ENCODE results near the gene GREB1. TPM values are rescaled to one million over a fixed set of nuclear protein-coding genes. Genes with fewer than 3 reads are reported as not detected.

The GREB1 gene
- polyA plus RNA-seq, 3 donors, result 10.2 to 16.2 (median 14.3) TPM

DNA sequence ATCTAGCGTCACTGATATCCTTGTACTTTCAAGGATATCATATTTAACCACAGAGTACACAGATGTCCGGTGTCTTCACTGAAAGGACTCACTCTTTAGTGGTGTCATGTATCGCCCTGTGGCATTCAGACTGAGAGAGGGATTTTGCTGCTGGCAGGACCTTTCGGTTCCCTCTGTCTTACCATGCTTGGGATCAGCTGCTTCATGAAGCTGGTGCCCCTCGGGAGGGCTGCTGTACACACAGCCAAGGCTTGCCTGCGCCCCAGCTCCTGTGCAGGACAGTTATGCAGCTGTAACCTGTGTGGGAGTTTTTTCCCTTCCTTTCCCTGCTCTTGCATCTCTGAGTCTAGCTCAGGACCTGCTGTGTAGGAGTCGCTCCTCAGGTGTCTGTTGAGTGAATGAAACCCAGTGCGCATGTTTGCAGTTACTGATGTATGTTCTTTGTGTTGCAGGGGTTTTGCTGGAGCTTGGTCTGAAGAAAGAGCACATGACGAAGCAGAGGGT lies 64.4 kb downstream of the GREB1 start:
- peak; percentile 43 for DNase-seq

DNA sequence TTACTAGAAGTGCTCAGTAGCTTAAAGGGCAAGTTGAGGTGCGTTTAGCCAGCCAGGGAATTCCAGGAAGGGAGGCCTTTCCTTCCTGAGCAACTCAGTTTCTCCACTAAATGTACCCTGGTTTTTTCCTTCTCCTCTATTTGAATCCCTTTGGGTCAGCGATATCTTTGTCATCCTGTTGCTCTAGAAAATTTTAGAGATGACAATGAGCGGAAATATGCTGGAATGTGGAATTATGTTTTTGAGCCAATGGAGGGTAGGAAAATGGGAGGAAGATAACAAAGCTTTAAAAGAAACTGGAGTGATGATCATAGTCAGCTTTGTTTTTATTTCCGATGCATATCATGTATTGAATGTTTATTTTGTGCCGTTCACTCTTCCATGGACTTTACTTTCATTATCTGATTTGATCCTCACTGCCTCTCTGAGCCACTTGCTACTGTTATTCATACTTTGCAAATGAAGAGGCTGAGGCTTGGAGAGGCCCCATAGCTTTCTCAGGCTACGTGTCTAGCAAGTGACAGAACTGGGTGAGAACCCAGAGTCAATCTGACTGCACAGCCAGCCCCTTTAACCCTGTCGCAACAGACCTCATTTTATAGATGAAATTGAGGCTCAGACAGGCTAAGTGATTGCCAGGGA lies 68.8 kb downstream of the GREB1 start:
- DNase-seq, result no peak

DNA sequence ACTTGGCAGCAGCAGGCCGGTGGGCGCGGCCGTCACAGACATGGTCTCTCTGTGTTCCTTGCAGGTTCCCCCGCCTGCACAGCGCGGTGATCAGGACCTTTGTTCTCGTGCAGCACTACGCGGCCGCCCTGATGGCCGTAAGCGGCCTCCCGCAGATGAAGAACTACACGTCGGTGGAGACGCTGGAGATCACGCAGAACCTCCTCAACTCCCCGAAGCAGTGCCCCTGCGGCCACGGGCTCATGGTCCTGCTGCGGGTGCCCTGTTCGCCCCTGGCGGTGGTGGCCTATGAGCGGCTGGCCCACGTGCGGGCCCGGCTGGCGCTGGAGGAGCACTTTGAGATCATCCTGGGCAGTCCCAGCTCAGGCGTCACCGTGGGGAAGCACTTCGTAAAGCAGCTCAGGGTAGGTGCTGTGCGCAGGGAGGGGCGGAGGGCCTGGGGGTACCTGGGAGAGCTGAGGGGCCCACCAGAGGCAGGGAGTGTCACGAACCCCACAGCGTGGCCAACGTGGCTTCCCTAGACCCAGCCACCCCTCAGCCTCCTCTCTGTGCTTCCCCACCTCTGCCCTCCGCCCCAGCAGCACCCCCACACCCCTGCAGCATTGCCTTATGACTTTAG lies 76.9 kb downstream of the GREB1 start:
- DNase-seq, result no peak

DNA sequence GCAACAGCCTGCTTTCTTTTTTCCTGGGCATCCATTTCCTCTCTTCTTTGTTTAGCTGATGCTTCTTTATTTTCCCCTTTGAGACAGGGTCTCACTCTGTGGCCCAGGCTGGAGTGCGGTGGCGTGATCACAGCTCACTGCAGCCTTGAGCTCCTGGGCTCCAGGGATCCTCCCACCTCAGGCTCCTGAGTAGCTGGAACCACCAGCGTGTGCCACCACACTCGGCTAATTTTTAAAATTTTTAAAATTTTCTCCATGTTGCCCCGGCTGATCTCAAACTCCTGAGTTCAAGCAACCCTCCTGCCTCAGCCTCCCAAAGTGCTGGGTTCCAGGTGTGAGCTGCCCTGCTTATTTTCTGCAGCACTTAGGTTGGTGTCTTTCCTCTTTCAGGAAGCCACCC lies 77.4 kb downstream of the GREB1 start:
- no peak for DNase-seq

DNA sequence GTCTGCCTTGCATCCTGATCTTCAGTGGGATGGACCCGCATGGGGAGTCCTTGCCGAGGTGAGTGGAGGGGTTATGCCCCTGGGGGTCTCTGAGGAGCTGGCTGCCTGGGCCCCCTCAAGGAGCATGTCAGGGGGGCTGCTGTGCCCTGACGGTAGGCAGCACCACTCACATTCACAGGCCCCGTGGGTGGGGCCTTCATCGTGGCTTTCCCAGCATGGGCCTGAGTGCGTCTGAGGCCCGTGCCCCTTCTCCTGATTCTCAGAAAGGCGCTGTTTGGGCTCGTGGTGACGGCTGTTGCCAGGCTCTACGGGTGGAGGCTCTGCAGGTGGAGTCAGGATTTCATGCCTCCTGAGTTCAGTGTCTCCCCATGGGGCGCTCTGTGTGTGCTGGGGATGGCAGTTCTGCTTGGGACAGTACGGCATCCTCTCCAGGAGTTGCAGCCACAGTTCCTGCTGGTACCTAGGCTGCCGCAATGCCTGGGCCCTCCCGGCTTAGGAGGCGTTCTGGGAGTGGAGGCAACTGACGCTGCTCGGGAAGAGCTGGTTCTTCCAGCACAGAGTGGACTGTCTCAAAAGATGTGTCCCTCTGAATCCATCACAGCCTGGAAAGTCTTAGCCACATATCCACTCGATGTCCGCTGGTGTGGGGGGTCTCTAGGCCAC lies 78.8 kb downstream of the GREB1 start:
- DNase-seq, result no peak

DNA sequence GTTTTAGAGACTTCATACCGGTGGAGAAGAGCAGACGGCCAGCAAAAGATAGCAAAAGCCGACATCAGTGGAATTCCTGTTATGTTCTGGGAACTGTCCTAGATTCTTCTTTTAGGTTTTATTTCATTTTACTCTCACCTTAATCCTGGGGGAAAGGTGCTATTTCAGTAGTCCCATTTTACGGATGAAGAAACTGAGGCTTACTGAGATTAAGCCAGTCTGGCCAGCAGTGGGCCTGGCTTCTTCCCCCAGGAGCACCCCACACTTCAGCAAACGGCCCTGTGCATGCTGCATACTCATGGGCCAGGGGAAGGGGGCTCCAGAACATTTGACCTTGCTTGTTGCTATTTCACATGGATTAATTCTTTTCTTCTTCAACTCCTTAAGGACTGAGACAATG lies 79.5 kb downstream of the GREB1 start:
- DNase-seq, result no peak

DNA sequence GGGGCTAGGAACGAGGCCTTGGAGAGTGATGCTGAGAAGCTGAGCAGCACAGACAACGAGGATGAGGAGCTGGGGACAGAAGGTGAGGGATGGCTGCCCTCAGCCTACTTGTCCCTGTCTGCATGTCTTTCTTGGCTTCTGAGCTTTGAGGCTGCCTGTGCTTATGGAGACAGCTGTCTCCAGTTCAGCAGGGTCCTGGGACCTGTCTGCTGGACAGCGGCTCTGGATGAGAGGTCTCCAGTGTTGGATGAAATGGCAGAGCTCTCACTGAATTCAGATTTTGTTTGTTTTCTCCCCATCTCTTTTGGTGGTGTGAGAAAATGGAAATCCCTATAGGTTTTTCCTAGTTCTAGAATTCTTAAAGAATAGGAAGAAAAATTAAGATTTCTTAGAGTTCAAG lies 81.4 kb downstream of the GREB1 start:
- DNase-seq, result no peak

DNA sequence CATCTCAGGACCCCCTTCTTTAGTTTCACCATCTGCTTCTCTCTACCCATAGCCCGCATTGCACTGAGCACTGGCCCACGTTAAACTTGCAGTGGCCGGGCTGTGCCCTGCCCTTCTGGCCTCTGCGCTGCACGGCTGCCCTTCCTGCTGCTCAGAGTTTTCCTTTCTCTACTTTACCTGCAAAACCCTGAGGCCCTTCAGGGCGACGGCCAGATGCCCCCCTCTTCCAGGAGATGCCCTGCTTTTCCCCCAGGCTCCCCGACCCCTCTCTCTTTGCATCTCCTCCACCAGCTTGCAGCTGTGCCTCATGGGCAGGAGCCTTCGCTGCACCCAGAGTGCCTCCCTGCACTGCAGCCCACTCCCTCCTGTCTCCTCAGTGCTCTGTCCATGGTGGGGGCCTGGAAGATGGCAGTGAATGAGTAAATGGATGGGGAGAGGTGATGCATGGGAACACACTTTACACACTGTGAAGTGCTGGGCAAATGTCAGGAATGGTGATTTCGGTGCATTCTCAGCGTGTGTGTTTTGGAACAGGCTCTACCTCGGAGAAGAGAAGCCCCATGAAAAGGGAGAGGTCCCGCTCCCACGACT lies 82.3 kb downstream of the GREB1 start:
- DNase-seq, result no peak

DNA sequence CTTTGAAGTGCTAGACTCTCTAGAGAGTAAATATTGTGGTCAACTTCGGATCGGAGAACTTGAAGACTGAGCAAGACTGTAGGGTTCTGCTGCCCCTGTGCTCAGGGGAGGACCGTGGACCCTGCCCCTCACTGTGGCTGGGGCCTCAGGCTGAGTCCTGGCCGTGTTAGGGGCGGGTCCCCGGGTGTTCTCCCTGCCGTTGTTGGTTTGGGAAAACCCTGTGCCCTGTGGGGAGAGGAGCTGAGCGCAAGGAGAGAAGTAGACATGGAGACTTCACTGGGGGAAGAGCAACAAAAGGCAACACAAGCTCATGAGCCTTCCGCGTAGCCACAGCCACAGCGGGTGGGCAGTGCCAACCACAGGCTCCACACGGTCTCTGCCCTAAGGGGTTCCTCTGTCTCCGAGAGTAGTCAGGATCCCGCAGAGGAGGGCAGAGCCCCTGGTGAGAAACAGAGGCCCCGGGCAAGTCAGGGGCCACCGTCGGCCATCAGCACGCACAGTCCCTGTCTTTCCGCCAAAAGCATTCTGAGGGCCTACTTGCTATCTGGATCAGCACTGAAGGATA lies 83.1 kb downstream of the GREB1 start:
- no peak for DNase-seq

DNA sequence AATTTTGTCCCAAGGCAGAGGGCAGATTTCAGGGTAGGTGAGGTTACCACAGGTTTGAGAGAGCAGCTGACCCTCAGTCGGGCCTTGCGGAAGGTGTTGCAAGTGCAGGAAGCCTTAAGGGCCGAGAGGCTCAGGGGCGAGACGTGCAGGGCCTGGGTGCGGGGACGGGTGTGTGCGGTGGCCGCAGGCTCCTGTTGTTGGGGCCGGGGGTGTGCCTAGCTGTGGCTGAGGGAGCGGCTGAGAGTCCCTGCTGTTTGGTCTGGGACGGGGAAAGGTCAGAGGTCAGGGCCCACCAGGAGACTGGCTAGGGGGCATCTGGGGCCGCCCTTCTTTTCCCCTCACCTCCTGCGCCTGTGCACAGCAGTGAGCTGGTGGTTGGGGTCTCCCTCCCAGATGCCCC lies 83.7 kb downstream of the GREB1 start:
- no peak for DNase-seq

DNA sequence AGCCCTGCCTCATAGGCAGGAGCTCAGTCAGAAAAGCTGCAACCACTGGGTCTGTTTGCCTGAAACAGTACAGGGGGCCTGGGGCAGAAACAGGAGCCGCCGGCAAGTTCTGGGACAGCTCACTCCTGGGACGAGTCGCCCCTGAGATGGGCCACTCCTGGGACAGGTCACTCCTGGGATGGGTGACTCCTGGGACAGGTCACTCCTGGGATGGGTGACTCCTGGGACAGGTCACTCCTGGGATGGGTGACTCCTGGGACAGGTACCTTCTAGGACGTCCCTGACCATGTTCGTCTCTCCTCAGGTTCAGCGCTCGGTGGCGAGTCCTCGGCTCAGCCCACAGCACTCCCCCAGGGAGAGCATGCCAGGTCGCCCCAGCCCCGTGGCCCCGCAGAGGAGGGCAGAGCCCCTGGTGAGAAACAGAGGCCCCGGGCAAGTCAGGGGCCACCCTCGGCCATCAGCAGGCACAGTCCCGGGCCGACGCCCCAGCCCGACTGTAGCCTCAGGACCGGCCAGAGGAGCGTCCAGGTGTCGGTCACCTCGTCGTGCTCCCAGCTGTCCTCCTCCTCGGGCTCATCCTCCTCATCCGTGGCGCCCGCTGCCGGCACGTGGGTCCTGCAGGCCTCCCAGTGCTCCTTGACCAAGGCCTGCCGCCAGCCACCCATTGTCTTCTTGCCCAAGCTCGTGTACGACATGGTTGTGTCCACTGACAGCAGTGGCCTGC lies 84.3 kb downstream of the GREB1 start:
- DNase-seq, result no peak

DNA sequence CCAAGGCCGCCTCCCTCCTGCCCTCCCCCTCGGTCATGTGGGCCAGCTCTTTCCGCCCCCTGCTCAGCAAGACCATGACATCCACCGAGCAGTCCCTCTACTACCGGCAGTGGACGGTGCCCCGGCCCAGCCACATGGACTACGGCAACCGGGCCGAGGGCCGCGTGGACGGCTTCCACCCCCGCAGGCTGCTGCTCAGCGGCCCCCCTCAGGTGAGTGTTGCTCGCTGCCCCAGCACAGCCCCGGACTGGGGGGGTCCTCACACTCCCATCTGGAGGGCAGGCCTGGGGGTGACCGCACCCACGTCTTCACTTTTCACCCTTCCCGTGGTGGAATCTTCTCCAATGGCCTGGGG lies 84.8 kb downstream of the GREB1 start:
- DNase-seq, result no peak

DNA sequence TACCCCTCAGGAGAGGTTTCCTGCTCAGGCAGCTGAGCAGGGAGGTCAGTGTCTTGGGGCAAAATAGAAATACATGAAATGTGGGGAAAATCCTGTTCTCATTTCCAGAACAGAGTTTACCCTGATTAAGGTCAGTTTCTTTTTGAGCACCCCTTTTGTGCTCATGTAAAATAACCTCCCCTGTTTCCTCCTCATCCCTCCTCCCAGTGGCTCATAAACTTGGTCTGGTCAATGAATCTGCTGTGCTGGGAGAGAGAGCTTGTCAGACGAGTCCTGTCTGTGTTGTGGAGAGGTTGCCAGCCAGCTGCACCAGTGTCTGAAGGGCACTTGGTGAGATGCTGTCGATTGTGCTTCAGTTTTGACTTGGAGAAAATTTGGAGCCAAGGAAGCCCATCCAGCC lies 87.6 kb downstream of the GREB1 start:
- no peak for DNase-seq

DNA sequence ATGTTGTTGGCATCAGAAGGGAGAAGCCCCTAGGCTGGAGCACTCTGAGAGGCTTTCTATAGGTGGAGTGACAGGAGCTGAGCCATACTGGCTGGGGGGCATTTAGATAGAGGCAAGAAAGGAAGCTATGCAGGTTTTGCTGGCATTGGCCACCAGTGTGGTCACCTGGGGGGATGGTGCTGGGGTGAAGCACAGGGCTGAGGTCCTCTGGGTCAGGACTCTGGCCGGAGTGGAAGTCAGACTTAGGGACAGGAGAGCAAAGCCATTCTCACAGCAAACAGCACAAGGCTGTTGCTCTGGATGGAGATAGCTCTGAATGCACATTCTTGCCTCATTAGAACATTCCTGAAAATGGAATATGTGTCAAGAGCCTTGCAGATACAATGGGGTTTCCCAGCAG lies 88.8 kb downstream of the GREB1 start:
- DNase-seq, result no peak

DNA sequence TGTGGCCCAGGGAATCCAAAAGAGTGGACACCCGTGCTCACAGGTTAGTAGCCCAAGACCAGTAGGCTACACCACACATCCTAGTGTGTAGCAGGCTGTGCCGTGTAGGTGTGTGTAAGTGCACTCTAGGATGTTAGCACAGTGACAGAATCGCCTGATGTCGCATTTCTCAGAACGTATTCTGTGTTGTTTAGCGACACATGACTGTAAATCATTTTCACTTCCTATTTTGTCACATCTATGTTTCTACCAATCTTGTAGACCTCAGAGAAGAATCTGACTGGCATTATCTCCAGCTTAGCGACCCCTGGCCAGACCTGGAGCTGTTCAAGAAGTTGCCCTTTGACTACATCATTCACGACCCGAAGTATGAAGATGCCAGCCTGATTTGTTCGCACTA lies 91.0 kb downstream of the GREB1 start:
- no peak for DNase-seq

DNA sequence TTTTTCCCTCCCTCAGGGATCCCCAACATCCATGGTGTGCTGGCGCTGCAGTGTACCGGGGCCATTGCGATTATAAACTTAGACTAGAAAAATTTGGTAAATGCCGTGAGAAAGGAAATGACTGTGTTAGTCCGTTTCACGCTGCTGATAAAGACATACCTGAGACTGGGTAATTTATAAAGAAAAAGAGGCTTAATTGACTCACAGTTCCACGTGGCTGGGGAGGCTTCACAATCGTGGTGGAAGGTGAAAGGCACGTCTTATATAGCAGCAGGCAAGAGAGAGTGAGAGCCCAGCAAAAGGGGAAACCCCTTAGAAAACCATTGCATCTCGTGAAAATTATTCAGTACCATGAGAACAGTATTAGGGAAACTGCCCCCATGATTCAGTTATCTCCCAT lies 91.8 kb downstream of the GREB1 start:
- no peak for DNase-seq

DNA sequence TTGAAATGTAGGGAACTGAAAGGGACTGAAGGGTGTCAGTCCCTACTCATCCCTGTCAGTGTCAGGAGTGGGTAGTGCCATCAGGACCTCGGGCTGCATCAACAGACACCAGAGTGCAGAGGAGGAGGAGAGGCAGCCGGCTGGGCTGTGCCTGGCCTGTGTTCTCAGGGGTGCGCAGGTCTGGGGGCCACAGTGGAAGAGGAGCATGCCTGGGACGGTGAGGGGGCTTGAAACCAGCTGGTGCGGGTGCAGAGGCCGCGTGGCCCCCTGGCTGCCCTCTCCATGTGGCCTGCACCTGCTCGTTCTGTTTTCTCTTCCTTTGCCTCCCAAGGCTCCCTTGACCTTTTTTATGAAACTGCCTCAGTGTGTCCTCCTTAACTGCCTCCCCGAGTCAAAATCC lies 94.8 kb downstream of the GREB1 start:
- DNase-seq, result no peak

DNA sequence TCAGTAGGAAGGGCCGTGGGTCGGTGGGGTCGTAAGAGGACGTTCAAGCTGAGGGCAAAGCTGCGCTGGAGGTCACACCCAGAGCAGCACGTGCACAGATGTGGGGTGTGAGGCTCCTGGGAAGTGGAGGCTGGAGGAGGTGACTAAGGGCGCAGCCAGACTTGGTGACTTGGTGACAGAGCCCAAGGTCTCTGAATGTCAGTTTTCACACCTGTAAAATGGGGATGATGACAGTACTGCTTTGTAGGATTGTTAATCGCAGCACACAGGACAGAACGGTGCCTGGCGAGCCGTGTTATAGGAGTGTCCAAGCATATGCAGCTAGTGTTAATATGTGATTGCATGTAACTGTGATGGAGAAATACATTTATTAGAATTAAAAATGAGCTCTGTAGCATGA lies 95.4 kb downstream of the GREB1 start:
- no peak for DNase-seq

DNA sequence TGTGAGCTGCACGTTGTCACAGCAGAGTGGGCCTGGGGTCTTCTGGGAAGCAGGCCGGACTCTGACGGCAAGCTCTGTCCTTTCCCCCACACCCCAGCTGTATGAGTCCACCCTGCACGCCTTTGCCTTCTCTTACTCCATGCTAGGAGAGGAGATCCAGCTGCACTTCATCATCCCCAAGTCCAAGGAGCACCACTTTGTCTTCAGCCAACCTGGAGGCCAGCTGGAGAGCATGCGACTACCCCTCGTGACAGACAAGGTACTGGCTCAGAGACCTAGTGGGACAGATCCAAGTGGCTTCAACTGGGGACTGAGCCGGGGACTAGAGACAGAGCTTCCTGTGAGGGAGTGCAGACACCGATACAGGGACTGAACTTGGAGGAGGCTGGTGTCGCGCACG lies 96.0 kb downstream of the GREB1 start:
- no peak for DNase-seq

DNA sequence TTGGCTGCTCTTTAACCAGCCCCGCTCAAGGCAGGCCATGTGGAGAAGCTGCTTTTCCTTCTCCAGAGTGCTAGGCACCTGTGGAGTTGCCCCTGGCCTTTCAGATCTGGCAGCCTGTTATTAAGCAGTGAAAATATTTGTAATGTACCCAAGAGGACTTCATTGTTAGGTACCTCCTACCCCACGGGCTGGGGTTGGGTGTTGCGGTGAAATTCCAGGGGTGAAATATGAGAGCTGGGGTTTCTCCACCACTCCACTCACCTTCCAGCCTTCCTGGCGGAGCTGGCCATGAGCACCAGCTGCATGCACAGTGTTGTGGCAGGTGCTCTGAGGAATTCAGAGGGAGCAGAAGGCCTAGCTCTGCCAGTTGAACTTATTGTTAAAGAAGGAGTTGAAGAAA lies 97.0 kb downstream of the GREB1 start:
- DNase-seq, result no peak

DNA sequence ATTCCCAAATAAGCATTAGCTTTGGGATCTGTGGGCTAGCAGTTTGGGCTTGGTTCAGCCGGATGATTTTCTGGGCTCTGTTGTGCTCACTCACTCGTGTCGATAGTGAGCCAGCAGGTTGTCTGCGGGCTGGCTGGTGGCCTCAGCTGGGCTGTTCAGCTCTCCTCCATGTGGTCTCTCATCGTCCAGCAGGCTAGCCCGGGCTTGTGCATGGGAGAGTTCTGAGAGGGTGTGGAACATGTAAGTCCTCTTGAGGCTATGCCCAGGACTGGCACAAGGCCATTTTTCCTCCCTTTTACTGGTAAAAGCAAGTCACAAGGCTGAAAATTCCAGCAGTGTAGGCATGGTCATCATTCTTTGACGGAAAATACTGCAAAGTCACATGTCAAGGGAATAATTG lies 97.6 kb downstream of the GREB1 start:
- no peak for DNase-seq

DNA sequence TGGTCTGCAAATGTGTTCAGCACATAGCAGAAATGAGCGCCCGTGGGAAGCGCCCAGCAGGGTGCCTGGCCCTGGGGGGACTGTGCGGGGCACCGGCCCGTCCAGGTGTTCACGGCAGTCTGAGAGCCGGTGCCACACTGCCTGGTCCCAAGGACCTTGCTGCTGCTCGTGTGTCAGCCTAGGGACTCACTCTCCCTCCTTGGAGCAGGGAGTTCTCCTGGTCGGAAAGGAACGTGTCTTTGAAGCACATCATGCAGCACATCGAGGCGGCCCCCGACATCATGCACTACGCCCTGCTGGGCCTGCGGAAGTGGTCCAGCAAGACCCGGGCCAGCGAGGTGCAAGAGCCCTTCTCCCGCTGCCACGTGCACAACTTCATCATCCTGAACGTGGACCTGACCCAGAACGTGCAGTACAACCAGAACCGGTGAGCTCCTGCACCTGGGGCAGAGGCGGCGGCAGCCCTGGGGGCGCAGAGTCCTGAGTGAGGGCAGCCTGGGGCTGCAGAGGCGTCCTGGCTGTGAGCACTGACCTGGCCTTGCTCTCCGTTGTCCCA lies 100.2 kb downstream of the GREB1 start:
- DNase-seq, result no peak

Data from renal pelvis (tissue), 4 donors.